Activated naive CD4-positive, alpha-beta T cell (primary cell): ENCODE results near the gene CAPN14.

Experiments used
- DNase-seq, 4 experiments: peaks; one replicate each; lab custom pipeline; 2025; lab: John Stamatoyannopoulos, UW

Gene CAPN14

GRCh38 chr2:31217465-31218200 is at the start of gene CAPN14:
CAPN14 (minus strand) TSS chr2:31217515; CDS start chr2:31205447, 12,068 bp downstream.
- no peak for DNase-seq

- no peak for DNase-seq
These were observed 49.5 kb upstream of the CAPN14 start for GRCh38 chr2:31266804-31267203.

GRCh38 chr2:31265234-31265633 is 47.9 kb upstream of the CAPN14 start:
- DNase-seq, result no peak

GRCh38 chr2:31263636-31264190 is 46.4 kb upstream of the CAPN14 start:
- no peak for DNase-seq

- no peak for DNase-seq
These were observed 43.6 kb upstream of the CAPN14 start for GRCh38 chr2:31260870-31261269.

- no peak for DNase-seq
These were observed 41.8 kb upstream of the CAPN14 start for GRCh38 chr2:31259075-31259474.

GRCh38 chr2:31258351-31258750 is 41.0 kb upstream of the CAPN14 start:
- DNase-seq, result no peak

- no peak for DNase-seq
These were observed 39.5 kb upstream of the CAPN14 start for GRCh38 chr2:31256611-31257382.

GRCh38 chr2:31255911-31256571 is 38.7 kb upstream of the CAPN14 start:
- no peak for DNase-seq

GRCh38 chr2:31254237-31255203 is 37.2 kb upstream of the CAPN14 start:
- DNase-seq, result no peak

- no peak for DNase-seq
These were observed 36.2 kb upstream of the CAPN14 start for GRCh38 chr2:31253356-31254131.

- DNase-seq, result no peak
These were observed 34.5 kb upstream of the CAPN14 start for GRCh38 chr2:31251851-31252250.

GRCh38 chr2:31251018-31251417 is 33.7 kb upstream of the CAPN14 start:
- no peak for DNase-seq

GRCh38 chr2:31249009-31249690 is 31.8 kb upstream of the CAPN14 start:
- DNase-seq, result no peak

- no peak for DNase-seq
These were observed 30.8 kb upstream of the CAPN14 start for GRCh38 chr2:31248139-31248538.

GRCh38 chr2:31247711-31248110 is 30.4 kb upstream of the CAPN14 start:
- no peak for DNase-seq

- no peak for DNase-seq
These were observed 29.0 kb upstream of the CAPN14 start for GRCh38 chr2:31246184-31246852.

- no peak for DNase-seq
These were observed 26.8 kb upstream of the CAPN14 start for GRCh38 chr2:31244101-31244500.

GRCh38 chr2:31243053-31243452 is 25.7 kb upstream of the CAPN14 start:
- no peak for DNase-seq
